HL-60 (cell line): ENCODE data around the gene MTMR3.

Source experiments
- TF ChIP-seq, protein P1 (sequence below): IDR thresholded peaks from one replicate; pipeline ENCODE4 v1.5.1; 2011; ENCODE audit warnings: low read length, control low read depth, inconsistent platforms; ENCODE audit not compliant: insufficient read depth
- TF ChIP-seq, protein P2 (sequence below): IDR thresholded peaks from 2 replicates; pipeline ENCODE4 v1.6.1; 2012; ENCODE audit warnings: low read depth; ENCODE audit not compliant: insufficient replicate concordance

- TF ChIP-seq, protein P1, sequence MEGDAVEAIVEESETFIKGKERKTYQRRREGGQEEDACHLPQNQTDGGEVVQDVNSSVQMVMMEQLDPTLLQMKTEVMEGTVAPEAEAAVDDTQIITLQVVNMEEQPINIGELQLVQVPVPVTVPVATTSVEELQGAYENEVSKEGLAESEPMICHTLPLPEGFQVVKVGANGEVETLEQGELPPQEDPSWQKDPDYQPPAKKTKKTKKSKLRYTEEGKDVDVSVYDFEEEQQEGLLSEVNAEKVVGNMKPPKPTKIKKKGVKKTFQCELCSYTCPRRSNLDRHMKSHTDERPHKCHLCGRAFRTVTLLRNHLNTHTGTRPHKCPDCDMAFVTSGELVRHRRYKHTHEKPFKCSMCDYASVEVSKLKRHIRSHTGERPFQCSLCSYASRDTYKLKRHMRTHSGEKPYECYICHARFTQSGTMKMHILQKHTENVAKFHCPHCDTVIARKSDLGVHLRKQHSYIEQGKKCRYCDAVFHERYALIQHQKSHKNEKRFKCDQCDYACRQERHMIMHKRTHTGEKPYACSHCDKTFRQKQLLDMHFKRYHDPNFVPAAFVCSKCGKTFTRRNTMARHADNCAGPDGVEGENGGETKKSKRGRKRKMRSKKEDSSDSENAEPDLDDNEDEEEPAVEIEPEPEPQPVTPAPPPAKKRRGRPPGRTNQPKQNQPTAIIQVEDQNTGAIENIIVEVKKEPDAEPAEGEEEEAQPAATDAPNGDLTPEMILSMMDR, result no peak
- TF ChIP-seq, protein P2, sequence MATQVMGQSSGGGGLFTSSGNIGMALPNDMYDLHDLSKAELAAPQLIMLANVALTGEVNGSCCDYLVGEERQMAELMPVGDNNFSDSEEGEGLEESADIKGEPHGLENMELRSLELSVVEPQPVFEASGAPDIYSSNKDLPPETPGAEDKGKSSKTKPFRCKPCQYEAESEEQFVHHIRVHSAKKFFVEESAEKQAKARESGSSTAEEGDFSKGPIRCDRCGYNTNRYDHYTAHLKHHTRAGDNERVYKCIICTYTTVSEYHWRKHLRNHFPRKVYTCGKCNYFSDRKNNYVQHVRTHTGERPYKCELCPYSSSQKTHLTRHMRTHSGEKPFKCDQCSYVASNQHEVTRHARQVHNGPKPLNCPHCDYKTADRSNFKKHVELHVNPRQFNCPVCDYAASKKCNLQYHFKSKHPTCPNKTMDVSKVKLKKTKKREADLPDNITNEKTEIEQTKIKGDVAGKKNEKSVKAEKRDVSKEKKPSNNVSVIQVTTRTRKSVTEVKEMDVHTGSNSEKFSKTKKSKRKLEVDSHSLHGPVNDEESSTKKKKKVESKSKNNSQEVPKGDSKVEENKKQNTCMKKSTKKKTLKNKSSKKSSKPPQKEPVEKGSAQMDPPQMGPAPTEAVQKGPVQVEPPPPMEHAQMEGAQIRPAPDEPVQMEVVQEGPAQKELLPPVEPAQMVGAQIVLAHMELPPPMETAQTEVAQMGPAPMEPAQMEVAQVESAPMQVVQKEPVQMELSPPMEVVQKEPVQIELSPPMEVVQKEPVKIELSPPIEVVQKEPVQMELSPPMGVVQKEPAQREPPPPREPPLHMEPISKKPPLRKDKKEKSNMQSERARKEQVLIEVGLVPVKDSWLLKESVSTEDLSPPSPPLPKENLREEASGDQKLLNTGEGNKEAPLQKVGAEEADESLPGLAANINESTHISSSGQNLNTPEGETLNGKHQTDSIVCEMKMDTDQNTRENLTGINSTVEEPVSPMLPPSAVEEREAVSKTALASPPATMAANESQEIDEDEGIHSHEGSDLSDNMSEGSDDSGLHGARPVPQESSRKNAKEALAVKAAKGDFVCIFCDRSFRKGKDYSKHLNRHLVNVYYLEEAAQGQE, result no peak
Observed at GRCh38 chr22:30029512-30029911, 146.5 kb downstream of the MTMR3 start.
